ENCODE measurements around the gene ARHGEF5. TPM values are rescaled to one million over a fixed set of nuclear protein-coding genes. Genes with fewer than 3 reads are reported as not detected.

ARHGEF5 gene
- total and polyA plus RNA-seq, 2 donors (not counting 1 experiment from before 2014, with no cell fraction given): 6.8 to 6.9 TPM

DNA sequence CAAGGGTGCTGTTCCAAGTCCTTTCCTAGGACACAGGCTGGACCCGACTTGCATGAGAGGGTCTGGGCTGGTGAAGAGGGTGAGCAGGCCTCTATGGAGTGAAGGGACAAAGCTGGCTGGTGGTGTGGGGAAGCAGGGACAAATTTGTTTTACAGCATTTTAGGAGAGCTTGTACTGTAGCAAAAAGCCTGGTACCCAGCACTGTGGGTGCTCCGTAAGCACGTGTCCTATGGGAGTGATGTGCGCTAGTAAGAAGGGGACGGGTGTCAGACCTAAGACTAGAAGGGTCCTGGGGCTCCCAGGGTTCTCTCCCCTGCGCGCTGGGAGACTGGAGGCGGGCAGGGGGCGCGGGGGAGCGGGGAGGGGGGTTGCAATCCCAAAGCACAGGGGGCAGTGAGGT lies 47.9 kb downstream of the ARHGEF5 start:
- ATAC-seq (ENCODE audit: low read depth) (no peak), DNase-seq (no peak)
- Histone ChIP-seq H3K4me3 (ENCODE audit: control extremely low read depth in 1 of 5, extremely low read depth in 1 of 5, insufficient read depth in 1 of 5, low read depth in 2 of 5, low read length in 4 of 5) (no peak overlapping the region), H3K27ac (ENCODE audit: low read length in 2 of 2) (no peak overlapping the region), H4K20me1 (ENCODE audit: control insufficient read depth, insufficient read depth, low read length, poor library complexity, severe bottlenecking) (no peaks in the 10 kb centered on the region), H3K9ac (ENCODE audit: low read length) (no peak overlapping the region), H3K36me3 (replicated peaks in 1 of 2; ENCODE audit: control extremely low read depth in 1 of 2, control insufficient read depth in 1 of 2, extremely low read depth in 1 of 2, insufficient read depth in 2 of 2, low read length in 1 of 2) (no peaks in the 10 kb centered on the region), H3K27me3 (replicated peaks in 1 of 4; ENCODE audit: control extremely low read depth in 1 of 4, control insufficient read depth in 3 of 4, insufficient read depth in 4 of 4, low read length in 3 of 4) (peaks cover 0 to 4% (median 1%) of the 10 kb centered on the region in 4 experiments), H2AFZ (ENCODE audit: insufficient read depth, low read depth, low read length, poor library complexity, severe bottlenecking) (no peak overlapping the region), H3K9me3 (ENCODE audit: control extremely low read depth in 1 of 3, control insufficient read depth in 2 of 3, insufficient read depth in 1 of 3, low read length in 2 of 3) (no peaks in the 10 kb centered on the region), H3K79me2 (ENCODE audit: control insufficient read depth, insufficient read depth, low read length) (no peaks in the 10 kb centered on the region), H3K4me2 (replicated peaks; ENCODE audit: low read depth, low read length, poor library complexity, severe bottlenecking) (no peak overlapping the region), H3K4me1 (ENCODE audit: control insufficient read depth in 2 of 2, insufficient read depth in 2 of 2, low read length in 2 of 2) (peaks cover 0 to 61% of the 10 kb centered on the region in 2 donors)
- 100% methylated on average over 5 of the region's 11 CpGs for WGBS (ENCODE audit: insufficient coverage)
- no peak for TF ChIP-seq EZH2 (IDR thresholded peaks at IDR 0.05; ENCODE audit: borderline replicate concordance, insufficient read depth, low read depth, low read length, poor library complexity, severe bottlenecking)
- TF ChIP-seq, protein P1, sequence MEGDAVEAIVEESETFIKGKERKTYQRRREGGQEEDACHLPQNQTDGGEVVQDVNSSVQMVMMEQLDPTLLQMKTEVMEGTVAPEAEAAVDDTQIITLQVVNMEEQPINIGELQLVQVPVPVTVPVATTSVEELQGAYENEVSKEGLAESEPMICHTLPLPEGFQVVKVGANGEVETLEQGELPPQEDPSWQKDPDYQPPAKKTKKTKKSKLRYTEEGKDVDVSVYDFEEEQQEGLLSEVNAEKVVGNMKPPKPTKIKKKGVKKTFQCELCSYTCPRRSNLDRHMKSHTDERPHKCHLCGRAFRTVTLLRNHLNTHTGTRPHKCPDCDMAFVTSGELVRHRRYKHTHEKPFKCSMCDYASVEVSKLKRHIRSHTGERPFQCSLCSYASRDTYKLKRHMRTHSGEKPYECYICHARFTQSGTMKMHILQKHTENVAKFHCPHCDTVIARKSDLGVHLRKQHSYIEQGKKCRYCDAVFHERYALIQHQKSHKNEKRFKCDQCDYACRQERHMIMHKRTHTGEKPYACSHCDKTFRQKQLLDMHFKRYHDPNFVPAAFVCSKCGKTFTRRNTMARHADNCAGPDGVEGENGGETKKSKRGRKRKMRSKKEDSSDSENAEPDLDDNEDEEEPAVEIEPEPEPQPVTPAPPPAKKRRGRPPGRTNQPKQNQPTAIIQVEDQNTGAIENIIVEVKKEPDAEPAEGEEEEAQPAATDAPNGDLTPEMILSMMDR (IDR thresholded peaks at IDR 0.05): no peak
- intact Hi-C loops (cut with micrococcal nuclease): no loop called here
- no peak overlapping the region for H3K27ac Mint-ChIP-seq
- H3K4me3 Mint-ChIP-seq: no peak overlapping the region
- H3K27me3 Mint-ChIP-seq: peaks cover 19% of the 10 kb centered on the region
- ChIA-PET CTCF (interaction anchor here (1.9 kb wide), 1 partner anchor 10 kb away, joined by 8 read pairs; no protein-coding TSS in a partner anchor), POLR2A (no interaction called here)
- H3K9me3 Mint-ChIP-seq (ENCODE audit: insufficient read depth): no peaks in the 10 kb centered on the region
- no peaks in the 10 kb centered on the region for H3K4me1 Mint-ChIP-seq

DNA sequence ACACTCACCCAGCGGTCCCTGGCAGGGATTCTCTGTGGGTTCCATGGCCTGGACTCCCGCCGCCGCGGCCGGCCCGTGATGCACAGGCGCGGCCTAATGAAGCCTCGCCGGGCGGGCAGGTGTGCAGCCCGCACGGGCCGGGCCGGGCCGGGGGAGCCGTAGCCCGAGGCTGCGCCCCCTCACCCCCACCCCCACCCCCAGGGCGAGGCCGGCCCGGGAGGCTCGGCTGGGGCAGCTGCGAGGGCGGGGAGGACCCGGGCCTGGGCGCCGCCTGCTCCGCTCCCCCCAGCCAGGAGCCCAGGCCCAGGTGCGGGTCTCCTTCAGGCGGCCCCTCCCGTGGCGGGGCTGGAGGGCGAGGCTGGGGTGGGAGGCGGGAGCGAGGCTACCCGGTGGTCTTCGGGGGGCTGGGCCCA lies 48.5 kb downstream of the ARHGEF5 start, which contains the start of gene NOBOX:
Gene NOBOX, minus strand, starts transcription at position 45 of the 413 bp plus-strand sequence.
- Histone ChIP-seq H3K4me1 (ENCODE audit: control insufficient read depth in 2 of 2, insufficient read depth in 2 of 2, low read length in 2 of 2) (peaks cover 0 to 67% of the 10 kb centered on the region in 2 donors), H3K9ac (ENCODE audit: low read length) (no peak within 1 kb of the TSS), H3K27ac (ENCODE audit: low read length in 2 of 2) (no peak within 1 kb of the TSS), H3K4me2 (replicated peaks; ENCODE audit: low read depth, low read length, poor library complexity, severe bottlenecking) (no peak within 1 kb of the TSS), H3K27me3 (replicated peaks in 1 of 4; ENCODE audit: control extremely low read depth in 1 of 4, control insufficient read depth in 3 of 4, insufficient read depth in 4 of 4, low read length in 3 of 4) (peaks cover 0 to 4% (median 1%) of the 10 kb centered on the region in 4 experiments), H3K36me3 (replicated peaks in 1 of 2; ENCODE audit: control extremely low read depth in 1 of 2, control insufficient read depth in 1 of 2, extremely low read depth in 1 of 2, insufficient read depth in 2 of 2, low read length in 1 of 2) (no peaks in the 10 kb centered on the region), H3K79me2 (ENCODE audit: control insufficient read depth, insufficient read depth, low read length) (no peaks in the 10 kb centered on the region), H4K20me1 (ENCODE audit: control insufficient read depth, insufficient read depth, low read length, poor library complexity, severe bottlenecking) (no peaks in the 10 kb centered on the region), H3K9me3 (ENCODE audit: control extremely low read depth in 1 of 3, control insufficient read depth in 2 of 3, insufficient read depth in 1 of 3, low read length in 2 of 3) (no peaks in the 10 kb centered on the region), H3K4me3 (ENCODE audit: control extremely low read depth in 1 of 5, extremely low read depth in 1 of 5, insufficient read depth in 1 of 5, low read depth in 2 of 5, low read length in 4 of 5) (no peak within 1 kb of the TSS), H2AFZ (ENCODE audit: insufficient read depth, low read depth, low read length, poor library complexity, severe bottlenecking) (no peak within 1 kb of the TSS)
- ChIA-PET CTCF (interaction anchor here (1.9 kb wide), 1 partner anchor 11 kb away, joined by 8 read pairs; no protein-coding TSS in a partner anchor), POLR2A (no interaction called here)
- Mint-ChIP-seq H3K27ac (no peak within 1 kb of the TSS), H3K4me3 (no peak within 1 kb of the TSS), H3K27me3 (peaks cover 21% of the 10 kb centered on the region), H3K9me3 (ENCODE audit: insufficient read depth) (no peaks in the 10 kb centered on the region), H3K4me1 (no peaks in the 10 kb centered on the region)
- no peak for TF ChIP-seq EZH2 (IDR thresholded peaks at IDR 0.05; ENCODE audit: borderline replicate concordance, insufficient read depth, low read depth, low read length, poor library complexity, severe bottlenecking)
- WGBS (ENCODE audit: insufficient coverage): 98% methylated on average over 19 of the region's 39 CpGs
- no peak for DNase-seq
- intact Hi-C loops (cut with micrococcal nuclease): no loop called here
- ATAC-seq (ENCODE audit: low read depth): no peak
